Keratinocyte (primary cell): ENCODE results near the gene GDA.

Experiments
- CTCF ChIP-seq, 3 experiments: IDR thresholded peaks in 1 of 3; conservative IDR thresholded peaks in 1 of 3; optimal IDR thresholded peaks in 1 of 3; 2 replicates in 2 of 3; 3 replicates in 1 of 3; pipeline versions ENCODE3 to v1.5.1; 2011; ENCODE audit warnings: low read length in 3 of 3, mild to moderate bottlenecking in 3 of 3, moderate library complexity in 2 of 3, control low read depth in 1 of 3, inconsistent platforms in 1 of 3; ENCODE audit not compliant: insufficient read depth in 2 of 3; ENCODE audit errors: extremely low read depth in 1 of 3
- EZH2 ChIP-seq: IDR thresholded peaks from one replicate; pipeline ENCODE4 v1.6.1; 2012; ENCODE audit warnings: inconsistent platforms, mild to moderate bottlenecking, low read length, moderate library complexity

GRCh38 chr9:72113056-72113455, 36.2 kb upstream of the GDA start:
- no peak for TF ChIP-seq CTCF (optimal IDR thresholded peaks at IDR 0.05 in 1 of 3, IDR thresholded peaks at IDR 0.05 in 1 of 3, conservative IDR thresholded peaks at IDR 0.05 in 1 of 3; ENCODE audit: extremely low read depth in 1 of 3, insufficient read depth in 2 of 3, low read length in 3 of 3)
- no peak for TF ChIP-seq EZH2
